ENCODE results near the gene PKNOX2. TPM values are rescaled to one million over a fixed set of nuclear protein-coding genes. Genes with fewer than 3 reads are reported as not detected.

Gene PKNOX2
- total RNA-seq, 4 donors from 2014 or later: 0.83 to 4.1 (median 2.5) TPM

DNA sequence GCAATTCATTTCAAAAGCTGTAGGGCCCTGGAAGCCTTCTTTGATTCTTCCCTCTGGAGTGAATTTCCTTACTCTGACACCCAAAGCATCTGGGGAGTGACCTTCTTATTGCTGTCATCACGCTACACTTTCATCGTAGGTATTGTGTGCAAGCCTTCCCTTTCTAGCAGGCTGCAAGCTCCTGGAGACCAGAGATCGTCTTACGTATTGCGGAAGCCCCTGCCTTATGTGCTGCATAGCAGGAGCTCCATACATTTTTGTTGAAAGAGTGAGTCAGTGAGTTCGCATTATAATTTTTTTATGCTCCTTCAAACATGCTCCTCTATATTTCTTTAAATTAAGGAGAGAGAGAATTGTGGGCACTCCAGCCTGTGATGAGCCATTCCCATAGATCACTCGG, 32.0 kb upstream of the PKNOX2 start:
- no peaks in the 10 kb centered on the region for H3K36me3 ChIP-seq
- WGBS: 85% methylated on average over 7 of the region's 7 CpGs
- DNase-seq (ENCODE audit: extremely low spot score): no peak
- TF ChIP-seq CTCF (IDR thresholded peaks at IDR 0.05): no peak
- no peak for TF ChIP-seq EP300 (IDR thresholded peaks at IDR 0.05)
- TF ChIP-seq POLR2AphosphoS5 (IDR thresholded peaks at IDR 0.05): no peak
- no peak for TF ChIP-seq POLR2A (IDR thresholded peaks at IDR 0.05; ENCODE audit: low read depth)
- H3K27me3 ChIP-seq: peaks cover 0 to 17% (median 0%) of the 10 kb centered on the region in 4 donors
- intact Hi-C loops (cut with DNase I): no loop called here
- no peak overlapping the region for H3K27ac ChIP-seq (replicated peaks in 1 of 4)
- no peak overlapping the region for H3K4me3 ChIP-seq
- no peaks in the 10 kb centered on the region for H3K4me1 ChIP-seq
- H3K9me3 ChIP-seq: no peaks in the 10 kb centered on the region

- no peak overlapping the region for H3K4me3 ChIP-seq
- no peaks in the 10 kb centered on the region for H3K9me3 ChIP-seq
- no peak for TF ChIP-seq EP300 (IDR thresholded peaks at IDR 0.05)
- no peak for TF ChIP-seq POLR2AphosphoS5 (IDR thresholded peaks at IDR 0.05)
- TF ChIP-seq POLR2A (IDR thresholded peaks at IDR 0.05; ENCODE audit: low read depth): no peak
- no peak for TF ChIP-seq CTCF (IDR thresholded peaks at IDR 0.05)
- DNase-seq (ENCODE audit: extremely low spot score): no peak
- no peaks in the 10 kb centered on the region for H3K4me1 ChIP-seq
- no peak overlapping the region for H3K27ac ChIP-seq (replicated peaks in 1 of 4)
- H3K36me3 ChIP-seq: no peaks in the 10 kb centered on the region
- intact Hi-C loops (cut with DNase I): no loop called here
- H3K27me3 ChIP-seq: peaks cover 0 to 23% (median 0%) of the 10 kb centered on the region in 4 donors
Measured at GRCh38 chr11:125136001-125136400, 28.6 kb upstream of the PKNOX2 start.

GRCh38 chr11:125138966-125139365, 25.6 kb upstream of the PKNOX2 start:
- Histone ChIP-seq H3K9me3 (no peaks in the 10 kb centered on the region), H3K27ac (replicated peaks in 1 of 4) (no peak overlapping the region), H3K27me3 (peaks cover 0 to 51% (median 4%) of the 10 kb centered on the region in 4 donors), H3K4me1 (peaks cover 2 to 7% (median 6%) of the 10 kb centered on the region in 4 donors), H3K36me3 (no peaks in the 10 kb centered on the region), H3K4me3 (no peak overlapping the region)
- TF ChIP-seq POLR2AphosphoS5 (IDR thresholded peaks at IDR 0.05) (no peak), POLR2A (IDR thresholded peaks at IDR 0.05; ENCODE audit: low read depth) (no peak), CTCF (IDR thresholded peaks at IDR 0.05) (no peak), EP300 (IDR thresholded peaks at IDR 0.05) (no peak)
- no peak for DNase-seq (ENCODE audit: extremely low spot score)
- intact Hi-C loops (cut with DNase I): no loop called here
- WGBS: 66% methylated on average over 6 of the region's 8 CpGs

GRCh38 chr11:125139778-125140177, 24.8 kb upstream of the PKNOX2 start:
- WGBS: 75% methylated on average over 3 of the region's 3 CpGs

More at GRCh38 chr11:125139778-125140177, 24.8 kb upstream of the PKNOX2 start:
- no peak for DNase-seq (ENCODE audit: extremely low spot score)
- Histone ChIP-seq H3K4me3 (no peak overlapping the region), H3K4me1 (peaks cover 2 to 7% (median 6%) of the 10 kb centered on the region in 4 donors), H3K36me3 (no peaks in the 10 kb centered on the region), H3K27me3 (peaks cover 0 to 55% (median 4%) of the 10 kb centered on the region in 4 donors), H3K9me3 (no peaks in the 10 kb centered on the region), H3K27ac (replicated peaks in 1 of 4) (no peak overlapping the region)
- TF ChIP-seq CTCF (IDR thresholded peaks at IDR 0.05) (no peak), POLR2A (IDR thresholded peaks at IDR 0.05; ENCODE audit: low read depth) (no peak), EP300 (IDR thresholded peaks at IDR 0.05) (no peak), POLR2AphosphoS5 (IDR thresholded peaks at IDR 0.05) (no peak)
- intact Hi-C loops (cut with DNase I): loop anchor here (5.0 kb wide), 1 partner anchor 177 kb away; no protein-coding TSS in a partner anchor

Measured in esophagus muscularis mucosa (tissue), 4 donors.